Measurements from ENCODE around the gene ABCB7. TPM values are rescaled to one million over a fixed set of nuclear protein-coding genes. Genes with fewer than 3 reads are reported as not detected.

The ABCB7 gene
- polyA plus RNA-seq, 1 donor (not counting 4 experiments of a cell fraction or from before 2014, with no cell fraction given), result 21.3 TPM

DNA sequence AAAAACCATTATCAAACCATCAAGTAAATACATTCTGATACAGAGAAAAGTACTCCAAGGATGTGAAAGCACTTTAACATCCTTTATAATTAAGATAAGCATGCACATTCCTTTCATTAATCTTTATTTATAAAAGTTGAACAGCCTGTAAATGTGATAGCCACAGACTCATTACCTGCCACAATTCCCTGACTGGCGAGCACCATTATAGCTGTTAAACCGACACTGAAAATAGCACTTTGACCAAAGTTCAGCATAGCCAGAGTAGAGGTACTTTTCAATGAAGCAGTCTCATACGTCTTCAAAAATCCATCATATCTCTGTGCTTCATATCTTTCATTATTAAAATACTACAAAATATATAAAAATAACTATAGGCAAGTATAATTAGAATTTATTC is 84.7 kb downstream of the ABCB7 start:
- TF ChIP-seq, protein P1, sequence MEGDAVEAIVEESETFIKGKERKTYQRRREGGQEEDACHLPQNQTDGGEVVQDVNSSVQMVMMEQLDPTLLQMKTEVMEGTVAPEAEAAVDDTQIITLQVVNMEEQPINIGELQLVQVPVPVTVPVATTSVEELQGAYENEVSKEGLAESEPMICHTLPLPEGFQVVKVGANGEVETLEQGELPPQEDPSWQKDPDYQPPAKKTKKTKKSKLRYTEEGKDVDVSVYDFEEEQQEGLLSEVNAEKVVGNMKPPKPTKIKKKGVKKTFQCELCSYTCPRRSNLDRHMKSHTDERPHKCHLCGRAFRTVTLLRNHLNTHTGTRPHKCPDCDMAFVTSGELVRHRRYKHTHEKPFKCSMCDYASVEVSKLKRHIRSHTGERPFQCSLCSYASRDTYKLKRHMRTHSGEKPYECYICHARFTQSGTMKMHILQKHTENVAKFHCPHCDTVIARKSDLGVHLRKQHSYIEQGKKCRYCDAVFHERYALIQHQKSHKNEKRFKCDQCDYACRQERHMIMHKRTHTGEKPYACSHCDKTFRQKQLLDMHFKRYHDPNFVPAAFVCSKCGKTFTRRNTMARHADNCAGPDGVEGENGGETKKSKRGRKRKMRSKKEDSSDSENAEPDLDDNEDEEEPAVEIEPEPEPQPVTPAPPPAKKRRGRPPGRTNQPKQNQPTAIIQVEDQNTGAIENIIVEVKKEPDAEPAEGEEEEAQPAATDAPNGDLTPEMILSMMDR (optimal IDR thresholded peaks at IDR 0.05 in 1 of 3, IDR thresholded peaks at IDR 0.05 in 1 of 3, conservative IDR thresholded peaks at IDR 0.05 in 1 of 3; ENCODE audit: extremely low read depth in 1 of 3, insufficient read depth in 2 of 3, low read length in 3 of 3), result no peak
- TF ChIP-seq EZH2 (IDR thresholded peaks at IDR 0.05; ENCODE audit: low read length), result no peak
- FAIRE-seq (no peak), DNase-seq (ENCODE audit: low read depth, low spot score) (no peak)
- Histone ChIP-seq H3K27me3 (ENCODE audit: control insufficient read depth, extremely low read depth, insufficient read depth, low read length) (no peaks in the 10 kb centered on the region), H3K9ac (ENCODE audit: control insufficient read depth, extremely low read depth, insufficient read depth, low read length) (no peak overlapping the region), H3K4me3 (ENCODE audit: control insufficient read depth in 2 of 3, extremely low read depth in 1 of 3, insufficient read depth in 2 of 3, low read depth in 1 of 3, low read length in 3 of 3) (no peak overlapping the region), H3K79me2 (ENCODE audit: control insufficient read depth, insufficient read depth, low read length) (no peaks in the 10 kb centered on the region), H2AFZ (ENCODE audit: control insufficient read depth, low read length) (no peak overlapping the region), H3K4me1 (ENCODE audit: control insufficient read depth, extremely low read depth, insufficient read depth, low read length) (no peaks in the 10 kb centered on the region), H3K4me2 (ENCODE audit: control insufficient read depth, extremely low read depth, insufficient read depth, low read depth, low read length) (no peak overlapping the region), H3K36me3 (ENCODE audit: control insufficient read depth in 2 of 2, extremely low read depth in 1 of 2, insufficient read depth in 2 of 2, low read length in 2 of 2) (no peaks in the 10 kb centered on the region), H4K20me1 (ENCODE audit: control insufficient read depth, extremely low read depth, insufficient read depth, low read length) (no peaks in the 10 kb centered on the region), H3K9me1 (ENCODE audit: control insufficient read depth, extremely low read depth, insufficient read depth, low read length) (no peaks in the 10 kb centered on the region), H3K27ac (ENCODE audit: control insufficient read depth, insufficient read depth, low read length) (no peak overlapping the region), H3K9me3 (ENCODE audit: control insufficient read depth, low read depth, low read length) (no peaks in the 10 kb centered on the region)
- dilution Hi-C loops (cut with MboI; ENCODE audit: extremely low pct_ligation_motif_present, low sequenced_read_pairs), result no loop called here

DNA sequence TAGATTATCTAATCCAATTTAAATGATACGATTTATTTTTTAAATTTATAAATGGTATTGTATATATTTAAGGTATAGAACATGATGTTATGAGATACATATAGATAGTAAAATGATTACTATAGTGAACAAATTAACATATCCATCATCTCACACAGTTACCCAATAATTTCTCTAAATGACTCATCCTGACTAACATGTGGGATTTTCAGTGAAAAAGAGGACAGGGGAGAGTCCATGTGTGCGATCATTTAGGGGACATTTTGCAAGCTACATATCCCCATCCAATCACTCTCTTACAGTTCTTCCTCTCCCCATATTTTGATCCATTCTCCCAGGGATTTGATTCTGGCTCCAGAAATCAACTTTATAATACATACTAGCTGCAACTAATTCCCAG is 88.2 kb downstream of the ABCB7 start:
- no peak for FAIRE-seq
- Histone ChIP-seq H3K4me1 (ENCODE audit: control insufficient read depth, extremely low read depth, insufficient read depth, low read length) (no peaks in the 10 kb centered on the region), H3K27ac (ENCODE audit: control insufficient read depth, insufficient read depth, low read length) (no peak overlapping the region), H3K79me2 (ENCODE audit: control insufficient read depth, insufficient read depth, low read length) (no peaks in the 10 kb centered on the region), H2AFZ (ENCODE audit: control insufficient read depth, low read length) (no peak overlapping the region), H3K4me2 (ENCODE audit: control insufficient read depth, extremely low read depth, insufficient read depth, low read depth, low read length) (no peak overlapping the region), H4K20me1 (ENCODE audit: control insufficient read depth, extremely low read depth, insufficient read depth, low read length) (no peaks in the 10 kb centered on the region), H3K27me3 (ENCODE audit: control insufficient read depth, extremely low read depth, insufficient read depth, low read length) (no peaks in the 10 kb centered on the region), H3K9me1 (ENCODE audit: control insufficient read depth, extremely low read depth, insufficient read depth, low read length) (no peaks in the 10 kb centered on the region), H3K4me3 (ENCODE audit: control insufficient read depth in 2 of 3, extremely low read depth in 1 of 3, insufficient read depth in 2 of 3, low read depth in 1 of 3, low read length in 3 of 3) (no peak overlapping the region), H3K9me3 (ENCODE audit: control insufficient read depth, low read depth, low read length) (no peaks in the 10 kb centered on the region), H3K9ac (ENCODE audit: control insufficient read depth, extremely low read depth, insufficient read depth, low read length) (no peak overlapping the region), H3K36me3 (ENCODE audit: control insufficient read depth in 2 of 2, extremely low read depth in 1 of 2, insufficient read depth in 2 of 2, low read length in 2 of 2) (no peaks in the 10 kb centered on the region)
- dilution Hi-C loops (cut with MboI; ENCODE audit: extremely low pct_ligation_motif_present, low sequenced_read_pairs), result no loop called here
- DNase-seq (ENCODE audit: low read depth, low spot score), result no peak
- TF ChIP-seq, protein P1 (optimal IDR thresholded peaks at IDR 0.05 in 1 of 3, IDR thresholded peaks at IDR 0.05 in 1 of 3, conservative IDR thresholded peaks at IDR 0.05 in 1 of 3; ENCODE audit: extremely low read depth in 1 of 3, insufficient read depth in 2 of 3, low read length in 3 of 3), result no peak
- TF ChIP-seq EZH2 (IDR thresholded peaks at IDR 0.05; ENCODE audit: low read length), result no peak

Measured in keratinocyte (primary cell).